Urinary bladder (tissue), 4 donors: ENCODE data around the gene RAB3B. TPM values are rescaled to one million over a fixed set of nuclear protein-coding genes. Genes with fewer than 3 reads are reported as not detected.
"Not testable (repeated sequence)": the region's sequence is repeated elsewhere in the genome, so short reads cannot be mapped to it uniquely, and the experiment has no call there.

Experiments used
- DNase-seq: peaks from one replicate; pipeline ENCODE4 v3.0.0-alpha.2; 2015; ENCODE audit errors: extremely low spot score
- H3K27ac ChIP-seq: one replicate; pipeline ENCODE4 v1.5.1; 2013; ENCODE audit warnings: low read depth, mild to moderate bottlenecking, moderate library complexity
- H3K36me3 ChIP-seq: one replicate; pipeline ENCODE4 v1.6.1; 2013; ENCODE audit warnings: mild to moderate bottlenecking, moderate library complexity; ENCODE audit not compliant: insufficient read depth
- H3K4me1 ChIP-seq: one replicate; pipeline ENCODE4 v1.6.1; 2013; ENCODE audit warnings: mild to moderate bottlenecking, moderate library complexity; ENCODE audit not compliant: insufficient read depth
- H3K4me3 ChIP-seq: one replicate; pipeline ENCODE4 v1.5.1; 2013; ENCODE audit warnings: low read depth, low read length
- WGBS: extraction: QIAGEN DNeasy Blood & Tissue Kit; methylation state at CpG from one replicate; pipeline ENCODE4 v1.1.7; 2013; 5-methylcytosine and 5-hydroxymethylcytosine counted together
- polyA plus RNA-seq: library from polyadenylated mRNA; stranded (reverse); fragments of 200-250 nt; gene quantifications from one replicate; pipeline ENCODE4 v1.2.3, GENCODE V29; 2013
- total RNA-seq: library from RNA; depleted of rRNA; stranded (reverse); fragments of >200 nt; gene quantifications from one replicate; pipeline ENCODE4 v1.2.3, GENCODE V29; 2014
- donor health status: healthy with polysubstance abuse.
- donor health status: healthy.

Gene RAB3B
- total and polyA plus RNA-seq, 2 donors, result 0.44 to 1.7 TPM

GRCh38 chr1:51908499-51908898 is 82.0 kb downstream of the RAB3B start:
- no peak overlapping the region for H3K27ac ChIP-seq
- H3K4me1 ChIP-seq, result no peaks in the 10 kb centered on the region
- H3K36me3 ChIP-seq, result no peaks in the 10 kb centered on the region
- DNase-seq, result no peak
- no peak overlapping the region for H3K4me3 ChIP-seq
- 57% methylated on average over 2 of the region's 2 CpGs for WGBS

DNA sequence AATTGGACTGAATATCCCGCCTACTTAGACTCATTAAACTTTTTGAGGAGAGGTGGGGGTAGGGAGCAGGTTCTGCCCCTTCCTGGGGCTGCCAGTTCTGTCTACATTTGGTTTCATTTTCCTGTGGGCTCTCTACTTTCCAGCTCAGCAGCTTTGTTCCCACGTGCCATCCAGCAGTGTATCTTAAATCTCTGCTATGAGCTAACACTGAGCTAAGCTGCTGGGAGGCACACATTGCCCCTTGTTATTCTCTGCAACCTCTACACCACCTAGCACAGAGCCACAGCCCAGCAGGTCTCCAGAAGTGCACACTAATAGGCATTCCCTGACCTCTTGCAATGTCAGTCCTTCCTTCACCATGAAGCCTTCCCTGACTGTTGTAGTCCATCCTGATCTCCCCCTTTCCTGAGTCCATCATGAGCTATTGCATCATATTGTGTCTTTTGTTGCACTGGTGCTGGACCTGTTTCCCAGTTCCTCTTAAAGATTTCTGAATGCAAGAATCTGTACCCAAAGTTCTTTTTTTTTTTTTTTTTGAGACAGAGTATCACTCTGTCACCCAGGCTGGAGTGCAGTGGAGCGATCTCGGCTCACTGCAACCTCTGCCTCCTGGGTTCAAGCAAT is 83.3 kb downstream of the RAB3B start:
- 71% methylated on average over 4 of the region's 4 CpGs for WGBS
- DNase-seq, result no peak
- H3K36me3 ChIP-seq, result no peaks in the 10 kb centered on the region

DNA sequence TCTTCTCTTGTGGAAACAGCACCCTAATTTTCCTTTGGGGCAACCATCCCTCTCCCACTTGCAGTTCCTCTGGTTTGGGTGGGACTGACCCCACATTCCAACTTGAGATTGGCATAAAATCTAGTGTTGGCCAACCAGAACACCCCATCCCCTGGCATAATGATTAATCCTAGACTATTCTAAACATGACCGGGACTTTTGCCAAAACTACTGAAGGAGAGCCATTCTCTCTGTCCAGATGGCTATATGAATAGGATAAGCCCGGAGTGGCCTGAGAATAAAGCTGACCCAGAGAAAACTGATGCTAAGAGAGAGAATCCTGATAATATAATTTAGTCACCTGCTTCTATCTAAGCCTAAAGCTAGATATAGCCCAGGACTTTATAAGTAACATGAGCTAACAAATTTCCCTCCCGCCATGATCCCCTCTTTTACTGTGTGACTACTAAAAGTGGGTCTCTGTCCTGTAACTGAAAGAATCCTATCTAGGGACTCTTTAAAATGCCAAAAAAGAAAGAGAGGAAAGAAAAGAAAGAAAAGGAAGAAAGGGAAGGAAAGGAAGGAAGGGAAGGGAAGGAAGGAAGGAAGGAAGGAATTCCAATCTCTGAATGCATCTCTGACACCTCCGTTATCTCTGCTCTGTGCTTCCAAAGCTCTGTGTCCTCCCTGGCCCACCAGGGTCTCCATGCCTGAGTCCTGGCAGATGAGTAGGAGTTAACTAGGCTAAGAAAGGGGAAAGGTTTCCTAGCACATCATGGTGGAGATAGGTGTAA is 84.0 kb downstream of the RAB3B start:
- 55% methylated on average over 4 of the region's 4 CpGs for WGBS
- H3K36me3 ChIP-seq, result no peaks in the 10 kb centered on the region
- no peak overlapping the region for H3K4me3 ChIP-seq
- H3K27ac ChIP-seq, result no peak overlapping the region
- DNase-seq, result no peak
- H3K4me1 ChIP-seq, result no peaks in the 10 kb centered on the region

More for the DNA sequence above, 83.3 kb downstream of the RAB3B start:
- Histone ChIP-seq H3K4me1 (no peaks in the 10 kb centered on the region), H3K27ac (no peak overlapping the region), H3K4me3 (no peak overlapping the region)

GRCh38 chr1:51902456-51902855 is 88.0 kb downstream of the RAB3B start:
- Histone ChIP-seq H3K4me1 (no peaks in the 10 kb centered on the region), H3K4me3 (no peak overlapping the region), H3K36me3 (no peaks in the 10 kb centered on the region), H3K27ac (no peak overlapping the region)
- DNase-seq, result no peak
- 77% methylated on average over 5 of the region's 5 CpGs for WGBS

DNA sequence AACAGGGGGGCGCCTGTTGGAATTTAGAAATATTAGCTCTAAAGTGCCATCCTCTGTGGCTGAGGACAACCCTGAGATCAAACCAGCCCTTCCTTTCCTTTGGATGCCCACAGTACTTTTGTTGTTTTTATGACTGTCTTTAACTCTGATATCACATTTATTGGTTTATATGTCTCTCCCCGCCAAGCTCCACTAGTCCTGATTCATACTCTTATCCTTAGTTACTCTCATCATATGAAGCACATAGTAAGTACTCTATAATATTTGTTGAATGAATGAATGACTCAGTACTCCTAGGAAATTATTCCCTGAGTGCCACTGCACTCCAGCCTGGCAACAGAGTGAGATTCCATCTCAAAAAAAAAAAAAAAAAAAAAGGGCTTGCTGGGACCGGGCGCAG is 89.3 kb downstream of the RAB3B start:
- 93% methylated on average over 4 of the region's 4 CpGs for WGBS
- H3K27ac ChIP-seq, result no peak overlapping the region
- no peaks in the 10 kb centered on the region for H3K4me1 ChIP-seq
- no peaks in the 10 kb centered on the region for H3K36me3 ChIP-seq
- no peak overlapping the region for H3K4me3 ChIP-seq
- no peak for DNase-seq

GRCh38 chr1:51899022-51899421 is 91.5 kb downstream of the RAB3B start:
- H3K27ac ChIP-seq, result no peak overlapping the region
- no peak overlapping the region for H3K4me3 ChIP-seq
- DNase-seq, result no peak
- WGBS, result 79% methylated on average over 10 of the region's 10 CpGs
- no peaks in the 10 kb centered on the region for H3K36me3 ChIP-seq
- H3K4me1 ChIP-seq, result no peaks in the 10 kb centered on the region

GRCh38 chr1:51898090-51898734 is 92.3 kb downstream of the RAB3B start:
- 64% methylated on average over 6 of the region's 6 CpGs for WGBS
- Histone ChIP-seq H3K36me3 (no peaks in the 10 kb centered on the region), H3K4me1 (no peaks in the 10 kb centered on the region), H3K27ac (no peak overlapping the region), H3K4me3 (no peak overlapping the region)
- DNase-seq, result no peak

DNA sequence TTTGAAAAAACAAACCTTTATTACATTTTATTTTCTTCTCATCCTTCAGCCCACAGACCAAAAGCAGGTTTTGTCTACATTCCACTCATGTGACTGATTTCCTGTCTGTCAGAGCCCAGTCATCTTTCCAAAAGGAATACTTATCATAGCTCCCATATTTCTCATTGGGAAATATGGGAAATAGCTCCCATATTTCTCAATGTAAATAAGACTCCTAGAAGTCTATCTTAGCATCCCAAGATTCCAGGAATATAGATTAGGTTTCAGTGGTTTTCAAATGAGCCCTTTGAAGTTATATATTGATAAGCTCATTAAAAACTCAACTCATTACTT is 92.8 kb downstream of the RAB3B start:
- no peak overlapping the region for H3K4me3 ChIP-seq
- no peak overlapping the region for H3K27ac ChIP-seq
- no peaks in the 10 kb centered on the region for H3K36me3 ChIP-seq
- no peak for DNase-seq
- H3K4me1 ChIP-seq, result no peaks in the 10 kb centered on the region

- not testable (repeated sequence) for H3K4me1 ChIP-seq, H3K4me3 ChIP-seq, H3K36me3 ChIP-seq, DNase-seq, H3K27ac ChIP-seq
- 74% methylated on average over 2 of the region's 2 CpGs for WGBS
Observed at GRCh38 chr1:51894748-51895147, 95.8 kb downstream of the RAB3B start.

DNA sequence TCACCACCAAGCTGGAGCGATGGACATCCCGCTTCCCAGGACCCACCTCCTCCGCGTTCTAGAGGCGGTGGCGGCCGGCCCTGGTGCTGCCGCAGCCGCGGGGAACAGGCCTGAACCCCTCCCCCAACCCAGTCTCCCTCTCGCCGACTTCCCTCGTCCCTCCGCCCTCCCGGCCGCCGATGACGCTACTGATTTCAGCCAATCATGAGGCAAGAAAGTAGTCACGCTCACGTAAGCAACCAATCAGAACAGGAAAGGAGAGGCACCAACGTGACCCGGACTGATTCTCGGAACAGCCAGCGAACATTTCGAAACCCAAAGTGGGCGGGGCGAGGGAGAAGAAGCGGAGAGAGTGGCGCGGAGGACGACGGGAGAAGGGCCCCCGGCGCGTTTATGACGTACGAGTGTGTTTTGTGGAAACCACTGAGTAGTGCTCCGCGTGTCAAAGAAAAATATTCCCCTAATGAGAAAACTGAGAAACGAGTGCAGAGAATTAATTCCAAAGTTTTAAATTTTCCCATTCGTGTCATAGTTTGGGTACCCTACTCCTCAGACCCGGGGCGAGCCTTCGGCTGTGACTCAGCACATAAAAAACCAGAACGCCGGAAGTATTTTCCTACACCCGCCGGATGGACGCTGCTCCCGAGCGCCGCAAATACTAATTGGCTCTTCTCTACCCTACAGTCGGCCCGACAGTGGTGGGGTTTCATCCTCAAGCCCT is 111.7 kb downstream of the RAB3B start, which contains the start of gene NRDC:
TSS of gene NRDC (minus strand) at position 112 of the 721 bp plus-strand sequence. CDS start 112 bp downstream, outside the sequence.
- no peaks in the 10 kb centered on the region for H3K36me3 ChIP-seq
- peak within 1 kb of the TSS; percentile 94 for H3K27ac ChIP-seq
- under 1% methylated on average over 54 of the region's 54 CpGs for WGBS
- H3K4me1 ChIP-seq, result peaks cover 1% of the 10 kb centered on the region
- H3K4me3 ChIP-seq, result peak within 1 kb of the TSS; percentile 76
- peak; percentile 100 for DNase-seq

- Histone ChIP-seq H3K4me3 (peak overlapping the region; percentile 76), H3K27ac (peak overlapping the region; percentile 94), H3K36me3 (no peaks in the 10 kb centered on the region), H3K4me1 (peaks cover 1% of the 10 kb centered on the region)
- DNase-seq, result peak; percentile 2
- WGBS, result under 1% methylated on average over 17 of the region's 17 CpGs
Observed at GRCh38 chr1:51878308-51878615, 112.2 kb downstream of the RAB3B start.

- peak; percentile 3 for DNase-seq
- Histone ChIP-seq H3K27ac (peak overlapping the region; percentile 94), H3K36me3 (no peaks in the 10 kb centered on the region), H3K4me1 (peaks cover 1% of the 10 kb centered on the region), H3K4me3 (peak overlapping the region; percentile 76)
- 12% methylated on average over 21 of the region's 21 CpGs for WGBS
Observed at GRCh38 chr1:51877434-51878307, 112.8 kb downstream of the RAB3B start.

DNA sequence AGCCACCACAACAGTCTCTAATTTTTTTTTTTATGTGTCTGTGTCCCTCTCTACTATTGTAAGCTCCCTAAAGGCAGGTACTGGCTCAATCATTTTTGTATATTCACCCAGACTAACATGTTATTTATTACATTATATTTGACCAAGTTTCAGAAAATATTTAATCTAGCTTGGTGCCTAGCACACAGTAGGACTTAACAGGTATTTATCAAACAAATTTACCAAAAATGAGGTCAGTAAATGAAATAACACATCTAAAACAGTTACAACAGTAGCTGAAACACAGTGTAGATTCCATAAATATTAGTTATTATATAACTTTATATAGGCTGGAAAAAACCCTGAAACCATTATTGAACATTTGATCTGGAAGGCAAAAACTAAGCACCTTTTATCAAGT is 114.7 kb downstream of the RAB3B start:
- no peak overlapping the region for H3K27ac ChIP-seq
- no peak overlapping the region for H3K4me3 ChIP-seq
- H3K36me3 ChIP-seq, result no peaks in the 10 kb centered on the region
- no peak for DNase-seq
- H3K4me1 ChIP-seq, result peaks cover 1% of the 10 kb centered on the region
